HL-60 (cell line): ENCODE measurements around the gene MPPE1.

Source experiments
- DNase-seq, 2 experiments: peaks; one replicate each; pipeline ENCODE4 v3.0.0-alpha.2; 2010 to 2020; ENCODE audit warnings: low read depth in 1 of 2, low spot score in 1 of 2
- H3K27ac ChIP-seq: fragments of 250-450 bp; sonication (Bioruptor Pico); replicated peaks from 2 replicates; pipeline ENCODE4 v1.5.1; 2020; ENCODE audit warnings: mild to moderate bottlenecking, moderate library complexity
- H3K27me3 ChIP-seq: fragments of 250-450 bp; sonication (Bioruptor Pico); 2 replicates; pipeline ENCODE4 v1.5.1; 2021; ENCODE audit warnings: mild to moderate bottlenecking, moderate library complexity; ENCODE audit not compliant: insufficient read depth, poor library complexity, severe bottlenecking
- H3K4me3 ChIP-seq: replicated peaks from 2 replicates; pipeline ENCODE4 v1.5.1; 2011; ENCODE audit warnings: mild to moderate bottlenecking, control low read depth, low read length; ENCODE audit not compliant: insufficient read depth
- GABPA ChIP-seq: IDR thresholded peaks from 2 replicates; pipeline ENCODE4 v1.6.1; 2012; ENCODE audit warnings: low read depth
- POLR2AphosphoS5 ChIP-seq: IDR thresholded peaks from 2 replicates; pipeline ENCODE4 v1.6.1; 2012; ENCODE audit warnings: low read depth
- SPI1 ChIP-seq: IDR thresholded peaks from 2 replicates; pipeline ENCODE4 v1.6.1; 2012; ENCODE audit warnings: low read depth, mild to moderate bottlenecking, borderline replicate concordance
- TF ChIP-seq, protein P1 (sequence below): IDR thresholded peaks from one replicate; pipeline ENCODE4 v1.5.1; 2011; ENCODE audit warnings: low read length, control low read depth, inconsistent platforms; ENCODE audit not compliant: insufficient read depth
- TF ChIP-seq, protein P2 (sequence below): IDR thresholded peaks from 2 replicates; pipeline ENCODE4 v1.6.1; 2012; ENCODE audit warnings: low read depth; ENCODE audit not compliant: insufficient replicate concordance

The MPPE1 gene

DNA sequence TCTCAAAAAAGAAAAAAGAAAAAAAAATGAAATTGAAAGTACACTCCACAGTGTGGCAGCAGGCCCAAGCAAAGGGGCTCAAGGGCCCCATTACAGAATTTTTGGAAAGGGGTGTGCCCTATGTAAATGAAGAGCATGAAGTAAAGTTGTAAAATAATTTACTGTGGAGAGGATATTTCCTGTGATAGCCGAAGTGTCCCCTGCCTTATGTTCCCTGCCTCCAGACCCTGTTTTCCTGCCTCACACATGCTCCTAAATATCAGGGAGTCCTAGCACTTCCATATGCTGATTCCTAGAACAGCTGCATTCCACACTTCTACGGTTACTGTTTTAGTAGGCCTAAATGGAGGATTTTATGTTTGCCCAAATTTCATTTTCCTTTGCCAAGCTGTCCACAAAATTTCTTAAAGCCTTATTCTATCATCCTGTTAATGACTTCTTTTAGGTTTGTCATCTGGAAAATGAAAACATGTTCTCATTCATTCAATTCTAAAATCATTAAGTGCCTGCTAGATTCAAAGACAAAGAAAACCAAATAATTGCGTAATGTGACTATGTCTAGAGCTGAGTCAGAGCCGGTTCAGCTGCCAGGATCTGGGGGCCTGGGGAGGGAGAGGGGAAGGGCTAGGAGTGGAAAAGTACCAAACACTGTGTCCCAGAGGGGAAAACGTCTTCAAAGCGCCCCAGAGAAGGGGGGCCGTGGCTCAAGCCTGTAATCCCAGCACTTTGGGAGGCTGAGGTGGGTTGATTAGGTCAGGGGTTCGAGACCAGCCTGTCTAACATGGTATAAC lies 47.3 kb upstream of the MPPE1 start:
- TF ChIP-seq, protein P1, sequence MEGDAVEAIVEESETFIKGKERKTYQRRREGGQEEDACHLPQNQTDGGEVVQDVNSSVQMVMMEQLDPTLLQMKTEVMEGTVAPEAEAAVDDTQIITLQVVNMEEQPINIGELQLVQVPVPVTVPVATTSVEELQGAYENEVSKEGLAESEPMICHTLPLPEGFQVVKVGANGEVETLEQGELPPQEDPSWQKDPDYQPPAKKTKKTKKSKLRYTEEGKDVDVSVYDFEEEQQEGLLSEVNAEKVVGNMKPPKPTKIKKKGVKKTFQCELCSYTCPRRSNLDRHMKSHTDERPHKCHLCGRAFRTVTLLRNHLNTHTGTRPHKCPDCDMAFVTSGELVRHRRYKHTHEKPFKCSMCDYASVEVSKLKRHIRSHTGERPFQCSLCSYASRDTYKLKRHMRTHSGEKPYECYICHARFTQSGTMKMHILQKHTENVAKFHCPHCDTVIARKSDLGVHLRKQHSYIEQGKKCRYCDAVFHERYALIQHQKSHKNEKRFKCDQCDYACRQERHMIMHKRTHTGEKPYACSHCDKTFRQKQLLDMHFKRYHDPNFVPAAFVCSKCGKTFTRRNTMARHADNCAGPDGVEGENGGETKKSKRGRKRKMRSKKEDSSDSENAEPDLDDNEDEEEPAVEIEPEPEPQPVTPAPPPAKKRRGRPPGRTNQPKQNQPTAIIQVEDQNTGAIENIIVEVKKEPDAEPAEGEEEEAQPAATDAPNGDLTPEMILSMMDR = no peak
- no peak for TF ChIP-seq POLR2AphosphoS5
- TF ChIP-seq GABPA = no peak
- no peak for TF ChIP-seq SPI1
- TF ChIP-seq, protein P2, sequence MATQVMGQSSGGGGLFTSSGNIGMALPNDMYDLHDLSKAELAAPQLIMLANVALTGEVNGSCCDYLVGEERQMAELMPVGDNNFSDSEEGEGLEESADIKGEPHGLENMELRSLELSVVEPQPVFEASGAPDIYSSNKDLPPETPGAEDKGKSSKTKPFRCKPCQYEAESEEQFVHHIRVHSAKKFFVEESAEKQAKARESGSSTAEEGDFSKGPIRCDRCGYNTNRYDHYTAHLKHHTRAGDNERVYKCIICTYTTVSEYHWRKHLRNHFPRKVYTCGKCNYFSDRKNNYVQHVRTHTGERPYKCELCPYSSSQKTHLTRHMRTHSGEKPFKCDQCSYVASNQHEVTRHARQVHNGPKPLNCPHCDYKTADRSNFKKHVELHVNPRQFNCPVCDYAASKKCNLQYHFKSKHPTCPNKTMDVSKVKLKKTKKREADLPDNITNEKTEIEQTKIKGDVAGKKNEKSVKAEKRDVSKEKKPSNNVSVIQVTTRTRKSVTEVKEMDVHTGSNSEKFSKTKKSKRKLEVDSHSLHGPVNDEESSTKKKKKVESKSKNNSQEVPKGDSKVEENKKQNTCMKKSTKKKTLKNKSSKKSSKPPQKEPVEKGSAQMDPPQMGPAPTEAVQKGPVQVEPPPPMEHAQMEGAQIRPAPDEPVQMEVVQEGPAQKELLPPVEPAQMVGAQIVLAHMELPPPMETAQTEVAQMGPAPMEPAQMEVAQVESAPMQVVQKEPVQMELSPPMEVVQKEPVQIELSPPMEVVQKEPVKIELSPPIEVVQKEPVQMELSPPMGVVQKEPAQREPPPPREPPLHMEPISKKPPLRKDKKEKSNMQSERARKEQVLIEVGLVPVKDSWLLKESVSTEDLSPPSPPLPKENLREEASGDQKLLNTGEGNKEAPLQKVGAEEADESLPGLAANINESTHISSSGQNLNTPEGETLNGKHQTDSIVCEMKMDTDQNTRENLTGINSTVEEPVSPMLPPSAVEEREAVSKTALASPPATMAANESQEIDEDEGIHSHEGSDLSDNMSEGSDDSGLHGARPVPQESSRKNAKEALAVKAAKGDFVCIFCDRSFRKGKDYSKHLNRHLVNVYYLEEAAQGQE = no peak
- Histone ChIP-seq H3K27ac (peak overlapping the region; percentile 30), H3K4me3 (no peak overlapping the region), H3K27me3 (no peaks in the 10 kb centered on the region)
- DNase-seq = peak; percentile 57 to 64

DNA sequence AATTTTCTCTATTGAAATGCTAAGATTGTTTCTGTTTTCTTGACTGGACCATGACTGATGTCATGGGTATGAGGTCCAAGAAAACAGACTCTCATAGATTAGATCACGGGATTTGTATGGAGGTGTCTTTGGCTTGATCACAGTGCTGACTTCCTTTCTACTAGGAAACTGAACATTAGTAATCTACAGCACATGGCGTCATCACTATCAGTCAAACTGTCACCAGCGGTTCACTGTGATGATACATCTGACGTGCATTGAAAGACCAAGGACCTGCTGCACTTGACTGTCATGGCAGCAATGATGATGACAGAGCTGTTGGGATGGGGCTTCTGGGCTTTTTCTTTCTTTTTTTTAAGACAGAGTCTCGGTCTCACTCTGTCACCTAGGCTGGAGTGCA lies 45.0 kb upstream of the MPPE1 start:
- no peak overlapping the region for H3K27ac ChIP-seq
- H3K27me3 ChIP-seq = no peaks in the 10 kb centered on the region
- DNase-seq = no peak
- no peak overlapping the region for H3K4me3 ChIP-seq
- TF ChIP-seq GABPA = no peak
- TF ChIP-seq, protein P1 = no peak
- TF ChIP-seq, protein P2 = no peak
- no peak for TF ChIP-seq SPI1
- TF ChIP-seq POLR2AphosphoS5 = no peak

DNA sequence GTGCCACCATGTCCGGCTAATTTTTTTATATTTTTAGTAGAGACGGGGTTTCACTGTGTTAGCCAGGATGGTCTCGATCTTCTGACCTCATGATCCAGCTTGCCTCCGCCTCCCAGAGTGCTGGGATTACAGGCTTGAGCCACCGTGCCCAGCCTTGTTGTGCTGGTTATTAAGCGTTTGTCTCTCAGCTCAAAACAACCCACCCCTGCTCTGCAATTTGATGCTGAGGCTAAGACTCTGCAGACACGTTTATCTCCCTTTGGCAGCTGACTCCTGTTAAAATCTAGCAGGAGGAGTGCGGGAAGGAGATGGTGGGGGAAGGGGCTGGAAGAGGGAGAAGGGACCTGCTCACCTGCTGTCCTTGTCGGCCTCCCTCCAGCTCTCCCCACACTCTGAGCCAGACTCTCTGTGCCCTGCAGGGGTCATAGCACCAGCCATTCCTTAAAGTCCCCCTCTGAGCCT lies 43.3 kb upstream of the MPPE1 start:
- TF ChIP-seq, protein P2 = no peak
- TF ChIP-seq POLR2AphosphoS5 (no peak), GABPA (no peak), SPI1 (no peak)
- TF ChIP-seq, protein P1 = no peak
- Histone ChIP-seq H3K27me3 (no peaks in the 10 kb centered on the region), H3K4me3 (no peak overlapping the region), H3K27ac (no peak overlapping the region)
- no peak for DNase-seq
